Adrenal gland (tissue), 12 donors: ENCODE results near the gene WDR86. TPM values are rescaled to one million over a fixed set of nuclear protein-coding genes. Genes with fewer than 3 reads are reported as not detected.

ENCODE experiments used
- DNase-seq, 7 donors: peaks; one replicate each; pipeline ENCODE4 v3.0.0-alpha.2; 2019 to 2020
- H3K27ac ChIP-seq, 5 donors: fragments of 200-600 bp; sonication (generic) in 4 of 5; 1 replicate in 3 of 5; 2 replicates in 2 of 5; pipeline versions ENCODE4 v1.5.1 to v1.8.0; 2016 to 2020; ENCODE audit warnings: mild to moderate bottlenecking in 1 of 5
- H3K27me3 ChIP-seq: fragments of 200-600 bp; 2 replicates; pipeline ENCODE4 v1.8.0; 2021
- H3K36me3 ChIP-seq, 2 donors: fragments of 200-600 bp; replicated peaks in 1 of 2; 1 replicate in 1 of 2; 2 replicates in 1 of 2; pipeline versions ENCODE4 v1.5.1 to v1.8.0; 2018 to 2022
- H3K4me1 ChIP-seq, 2 donors: fragments of 200-600 bp; replicated peaks in 1 of 2; 1 replicate in 1 of 2; 2 replicates in 1 of 2; pipeline versions ENCODE4 v1.5.1 to v1.8.0; 2018 to 2021
- H3K4me3 ChIP-seq, 4 donors: fragments of 200-600 bp; sonication (generic) in 3 of 4; one replicate each; pipeline ENCODE4 v1.5.1; 2016 to 2018
- H3K9me3 ChIP-seq, 3 donors: fragments of 200-600 bp; sonication (generic) in 1 of 3; replicated peaks in 1 of 3; 1 replicate in 2 of 3; 2 replicates in 1 of 3; pipeline versions ENCODE4 v1.5.1 to v1.8.0; 2016 to 2021
- CTCF ChIP-seq, 6 experiments: fragments of 450-650 bp in 4 of 6; fragments of 200-600 bp in 2 of 6; sonication (generic) in 1 of 6; IDR thresholded peaks; 1 replicate in 5 of 6; 2 replicates in 1 of 6; pipeline versions ENCODE4 v1.5.1 to v1.8.0; 2016 to 2021; ENCODE audit warnings: antibody characterized with exemption in 6 of 6, mild to moderate bottlenecking in 2 of 6, moderate library complexity in 1 of 6
- POLR2A ChIP-seq, 2 donors: fragments of 450-650 bp; IDR thresholded peaks; one replicate each; pipeline ENCODE4 v1.6.1; 2017; ENCODE audit warnings: antibody characterized with exemption in 2 of 2, mild to moderate bottlenecking in 2 of 2, moderate library complexity in 1 of 2
- WGBS, 4 donors: extraction: QIAGEN DNeasy Blood & Tissue Kit in 2 of 4; methylation state at CpG; one replicate each; pipeline versions ENCODE4 v1.1.5 to v1.1.7; 2013 to 2017; 5-methylcytosine and 5-hydroxymethylcytosine counted together
- intact Hi-C, 2 donors: fragments of 100-400 bp; cut with DNase I; formaldehyde crosslinking; loops; one replicate each; pipeline versions ENCODE4 v1.14.1 to v1.15.0; 2022 to 2023
- polyA plus RNA-seq, 3 donors: library from polyadenylated mRNA; stranded (reverse); fragments of 200-250 nt in 2 of 3; fragments of 350-450 nt in 1 of 3; fragmentation: Illumina TruSeq in 1 of 3; extraction: RNeasy Lipid Tissue Mini Kit (QIAGEN cat#74804) in 1 of 3; gene quantifications; one replicate each; pipeline ENCODE4 v1.2.3, GENCODE V29; 2013 to 2014
- total RNA-seq, 9 donors: library from RNA; depleted of rRNA in 4 of 9; stranded (reverse); fragments of >200 nt in 4 of 9; fragments of 120-200 nt in 1 of 9; fragmentation: NEBNext Ultra II Directional in 1 of 9; extraction: Animal tissue kit (Norgen Biotek cat#: 25700) in 1 of 9; gene quantifications; one replicate each; pipeline versions ENCODE4 v1.1.0 to v1.2.4, GENCODE V29; 2013 to 2023
- donor health status: healthy with polysubstance abuse.
- donor health status: Bipolar disorder and iron deficiency.
- donor health status: DM: yes; HTN: yes; CAD: no.
- donor health status: DM: no; HTN: no; CAD: no.
- donor health status: DM: no; HTN: no; CAD: no.
- donor health status: DM: yes; HTN: yes; CAD: no.

The WDR86 gene
- total and polyA plus RNA-seq, 12 donors: 1.4 to 16.7 (median 5.5) TPM; not detected in 1

DNA sequence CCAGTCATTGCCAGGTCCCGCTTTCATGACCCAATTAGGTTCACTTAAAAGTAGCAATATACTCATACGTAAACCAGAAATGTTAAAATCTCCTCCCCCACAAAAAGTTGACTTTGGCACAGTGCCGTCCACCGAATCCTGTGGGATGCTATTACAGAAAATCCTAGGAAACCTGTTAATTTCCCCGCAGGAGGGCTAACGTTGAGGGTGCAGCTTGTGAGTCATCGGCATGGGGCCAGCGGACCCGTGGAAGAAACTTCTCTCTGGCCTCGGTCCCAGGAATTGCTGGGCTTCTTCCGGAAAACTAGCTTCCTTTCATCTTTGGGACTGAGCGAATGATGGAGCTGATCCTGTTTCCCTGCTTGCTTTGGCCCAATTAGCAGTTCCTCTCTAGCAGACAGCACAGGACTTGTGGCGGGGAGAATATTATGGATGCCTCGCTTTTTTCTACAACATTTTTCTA, 16.6 kb upstream of the WDR86 start:
- H3K27ac ChIP-seq: peak overlapping the region in 2 of 5 donors; percentile 79 to 93
- TF ChIP-seq POLR2A (IDR thresholded peaks at IDR 0.05) (no peak), CTCF (IDR thresholded peaks at IDR 0.05) (no peak)
- H3K4me3 ChIP-seq: peak overlapping the region in 1 of 4 donors; percentile 23
- H3K27me3 ChIP-seq: no peaks in the 10 kb centered on the region
- H3K36me3 ChIP-seq: no peaks in the 10 kb centered on the region
- 17 to 39% (median 24%) methylated on average over 11 to 14 of the region's 14 CpGs for WGBS, 4 donors
- H3K4me1 ChIP-seq: peaks cover 0 to 16% of the 10 kb centered on the region in 2 donors
- DNase-seq: peak; percentile 57 to 88 (median 86)
- intact Hi-C loops: no loop called here
- H3K9me3 ChIP-seq: no peaks in the 10 kb centered on the region

DNA sequence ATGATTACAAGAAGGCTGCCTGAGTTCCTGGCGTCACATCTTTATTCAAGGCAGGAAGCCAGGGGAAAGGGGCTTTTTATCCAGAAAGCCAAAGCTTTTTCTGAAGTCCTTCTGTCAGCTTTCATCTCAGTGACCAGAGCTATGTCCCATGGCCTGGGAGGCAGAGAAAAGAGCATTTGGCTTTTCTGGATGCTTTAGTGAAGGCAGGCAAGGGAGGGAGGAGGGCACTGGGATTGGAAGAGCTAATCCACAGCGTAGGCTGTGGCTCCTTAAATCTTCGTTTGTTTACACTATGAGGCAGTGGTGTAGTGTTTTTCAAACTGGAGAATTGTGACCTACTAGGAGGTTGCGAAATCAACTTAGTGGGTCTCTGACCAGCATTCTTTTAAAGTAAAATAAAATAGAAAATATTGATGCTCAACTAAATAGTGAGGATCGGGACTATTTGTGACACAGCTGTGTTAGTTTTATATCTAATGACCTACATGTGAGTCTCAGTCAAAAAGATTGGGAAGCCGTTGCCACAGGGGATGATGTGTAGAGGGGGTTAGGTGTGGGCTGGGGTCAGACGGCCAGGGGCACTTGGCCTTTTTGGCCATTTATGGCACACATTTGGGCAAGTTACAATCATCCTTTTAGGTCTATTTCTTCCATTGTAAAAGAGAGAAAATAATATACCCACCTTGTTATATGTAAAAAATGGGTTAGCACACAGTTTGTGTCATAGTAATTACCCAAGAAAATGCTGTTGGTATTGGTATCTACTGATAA, 16.0 kb upstream of the WDR86 start:
- Histone ChIP-seq H3K36me3 (no peaks in the 10 kb centered on the region), H3K4me3 (no peak overlapping the region), H3K27me3 (no peaks in the 10 kb centered on the region), H3K9me3 (no peaks in the 10 kb centered on the region), H3K27ac (peak overlapping the region in 3 of 5 donors; percentile 37 to 93 (median 79)), H3K4me1 (peaks cover 0 to 16% of the 10 kb centered on the region in 2 donors)
- DNase-seq: no peak
- WGBS, 4 donors: 57 to 68% (median 61%) methylated on average over 7 of the region's 7 CpGs
- TF ChIP-seq POLR2A (IDR thresholded peaks at IDR 0.05): no peak
- TF ChIP-seq CTCF (IDR thresholded peaks at IDR 0.05): no peak
- intact Hi-C loops: no loop called here

GRCh38 chr7:151424799-151425198, 15.0 kb upstream of the WDR86 start:
- no peaks in the 10 kb centered on the region for H3K9me3 ChIP-seq
- TF ChIP-seq CTCF (IDR thresholded peaks at IDR 0.05): no peak
- TF ChIP-seq POLR2A (IDR thresholded peaks at IDR 0.05): no peak
- H3K36me3 ChIP-seq: no peaks in the 10 kb centered on the region
- WGBS, 4 donors: 84 to 92% (median 86%) methylated on average over 5 of the region's 5 CpGs
- H3K27me3 ChIP-seq: no peaks in the 10 kb centered on the region
- DNase-seq: no peak
- peaks cover 0 to 16% of the 10 kb centered on the region in 2 donors for H3K4me1 ChIP-seq
- intact Hi-C loops: no loop called here
- no peak overlapping the region for H3K27ac ChIP-seq
- no peak overlapping the region for H3K4me3 ChIP-seq

- DNase-seq: no peak
- TF ChIP-seq POLR2A (IDR thresholded peaks at IDR 0.05) (no peak), CTCF (IDR thresholded peaks at IDR 0.05) (no peak)
- Histone ChIP-seq H3K27ac (no peak overlapping the region), H3K9me3 (no peaks in the 10 kb centered on the region), H3K36me3 (no peaks in the 10 kb centered on the region), H3K4me3 (no peak overlapping the region), H3K27me3 (no peaks in the 10 kb centered on the region), H3K4me1 (peaks cover 0 to 16% of the 10 kb centered on the region in 2 donors)
- WGBS, 4 donors: 79 to 91% (median 87%) methylated on average over 5 of the region's 5 CpGs
- intact Hi-C loops: no loop called here
Measured at GRCh38 chr7:151423936-151424335, 14.1 kb upstream of the WDR86 start.
